Measurements from ENCODE around the gene SLC35D1.

- no peak for TF ChIP-seq ELF4 (IDR thresholded peaks at IDR 0.05)
- no peak for TF ChIP-seq SP1 (IDR thresholded peaks at IDR 0.05)
- TF ChIP-seq, protein P1, sequence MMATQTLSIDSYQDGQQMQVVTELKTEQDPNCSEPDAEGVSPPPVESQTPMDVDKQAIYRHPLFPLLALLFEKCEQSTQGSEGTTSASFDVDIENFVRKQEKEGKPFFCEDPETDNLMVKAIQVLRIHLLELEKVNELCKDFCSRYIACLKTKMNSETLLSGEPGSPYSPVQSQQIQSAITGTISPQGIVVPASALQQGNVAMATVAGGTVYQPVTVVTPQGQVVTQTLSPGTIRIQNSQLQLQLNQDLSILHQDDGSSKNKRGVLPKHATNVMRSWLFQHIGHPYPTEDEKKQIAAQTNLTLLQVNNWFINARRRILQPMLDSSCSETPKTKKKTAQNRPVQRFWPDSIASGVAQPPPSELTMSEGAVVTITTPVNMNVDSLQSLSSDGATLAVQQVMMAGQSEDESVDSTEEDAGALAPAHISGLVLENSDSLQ (IDR thresholded peaks at IDR 0.05), result no peak
- TF ChIP-seq ARNT (IDR thresholded peaks at IDR 0.05), result no peak
- TF ChIP-seq TARDBP (IDR thresholded peaks at IDR 0.05), result no peak
- TF ChIP-seq SUZ12 (IDR thresholded peaks at IDR 0.05), result no peak
- no peak for TF ChIP-seq FOXA1 (IDR thresholded peaks at IDR 0.05)
- TF ChIP-seq FOXM1 (IDR thresholded peaks at IDR 0.05; ENCODE audit: borderline replicate concordance), result no peak
Measured at GRCh38 chr1:66978201-66978600, 75.7 kb downstream of the SLC35D1 start.
